GM19099 (cell line): ENCODE results near the gene SMARCC1.

Source experiments
- POLR2A ChIP-seq: IDR thresholded peaks from 3 replicates; pipeline ENCODE4 v1.6.1; 2011; ENCODE audit warnings: low read depth; ENCODE audit not compliant: insufficient read length; ENCODE audit errors: extremely low read depth

Gene SMARCC1

DNA sequence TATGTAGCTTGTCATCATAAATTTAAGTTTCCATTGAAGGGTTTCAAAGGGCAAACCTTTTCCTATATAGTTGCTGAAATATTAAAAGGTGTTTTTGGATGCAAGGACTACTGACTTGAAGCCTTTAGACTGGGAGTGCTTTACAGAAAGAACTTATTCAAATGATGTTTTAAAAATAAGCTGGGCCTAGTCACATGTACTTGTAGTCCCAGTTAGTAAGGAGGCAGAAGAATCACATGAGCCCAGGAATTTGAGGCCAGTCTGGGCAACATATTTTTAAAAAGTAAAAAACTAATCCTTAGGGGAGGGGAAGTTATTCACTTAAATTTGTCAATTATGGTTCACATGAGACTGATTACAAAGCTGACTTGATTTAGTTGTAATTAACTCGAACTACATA is 65.0 kb downstream of the SMARCC1 start:
- no peak for TF ChIP-seq POLR2A

DNA sequence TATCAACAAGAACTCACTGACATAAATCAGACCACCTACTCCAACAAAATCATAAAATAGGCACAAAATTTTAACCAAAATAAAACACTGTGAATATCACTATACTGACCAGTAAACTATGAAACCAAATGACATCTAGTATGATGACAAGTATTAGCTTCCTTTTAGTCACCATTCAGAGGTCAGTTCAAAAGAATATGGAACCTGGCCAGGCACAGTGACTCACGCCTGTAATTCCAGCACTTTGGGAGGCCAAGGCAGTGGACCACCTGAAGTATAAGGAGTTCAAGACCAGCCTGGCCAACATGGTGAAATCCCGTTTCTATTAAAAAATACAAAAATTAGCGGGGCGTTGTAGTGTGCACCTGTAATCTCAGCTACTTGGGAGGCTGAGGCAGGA is 65.8 kb downstream of the SMARCC1 start:
- TF ChIP-seq POLR2A, result no peak

DNA sequence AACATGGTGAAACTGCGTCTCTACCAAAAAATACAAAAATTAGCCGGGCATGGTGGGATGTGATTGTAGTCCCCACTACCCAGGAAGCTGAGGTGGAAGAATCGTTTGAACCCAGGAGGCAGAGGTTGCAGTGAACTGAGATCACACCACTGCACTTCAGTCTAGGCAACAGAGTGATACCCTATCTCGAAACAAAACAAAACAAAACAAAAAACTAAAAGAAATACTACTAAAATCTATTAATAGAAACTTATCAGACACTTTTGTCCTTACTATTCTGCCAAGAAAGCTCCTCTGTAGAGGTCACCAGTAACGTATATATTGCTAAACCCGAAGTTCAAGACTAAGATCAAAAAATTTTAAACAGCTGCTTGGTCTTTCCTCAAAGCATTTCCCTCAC is 67.1 kb downstream of the SMARCC1 start:
- TF ChIP-seq POLR2A, result no peak

DNA sequence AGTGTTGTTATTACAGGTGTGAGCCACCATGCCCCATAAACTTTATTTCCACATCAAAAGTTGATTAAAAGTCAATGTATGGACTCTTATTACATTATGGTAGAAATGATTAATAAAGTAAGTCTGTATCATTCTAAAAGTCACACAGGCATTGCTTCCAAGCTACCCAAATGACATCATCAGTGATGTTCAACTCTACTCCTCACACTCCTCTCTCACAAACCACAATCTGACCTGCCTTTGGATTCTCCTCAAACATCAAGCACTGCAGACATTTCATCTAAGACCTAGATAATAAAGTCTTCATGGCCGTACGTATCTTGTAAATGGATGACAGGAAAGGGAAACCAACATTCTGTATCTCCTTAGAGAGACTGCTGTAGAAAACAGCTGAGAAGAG is 68.0 kb downstream of the SMARCC1 start:
- TF ChIP-seq POLR2A, result no peak

DNA sequence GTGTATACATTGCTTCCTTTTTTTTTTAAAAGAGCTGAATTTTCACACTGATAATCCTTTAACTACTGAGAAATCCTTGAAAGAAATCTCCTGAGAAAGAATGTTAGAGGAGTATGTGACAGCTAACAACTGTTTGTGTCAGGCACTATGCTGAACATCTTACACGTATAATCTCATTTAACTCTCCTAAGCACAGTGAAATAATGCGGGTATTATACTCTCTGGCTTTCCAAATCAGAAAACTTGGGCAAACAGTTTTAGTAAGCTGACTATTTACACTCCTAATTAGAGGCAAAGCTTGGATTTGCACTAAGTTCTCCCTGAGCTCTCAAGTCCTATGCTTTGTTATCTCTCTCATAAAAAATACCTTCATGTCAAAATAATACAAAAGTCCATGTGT is 69.3 kb downstream of the SMARCC1 start:
- TF ChIP-seq POLR2A, result no peak

DNA sequence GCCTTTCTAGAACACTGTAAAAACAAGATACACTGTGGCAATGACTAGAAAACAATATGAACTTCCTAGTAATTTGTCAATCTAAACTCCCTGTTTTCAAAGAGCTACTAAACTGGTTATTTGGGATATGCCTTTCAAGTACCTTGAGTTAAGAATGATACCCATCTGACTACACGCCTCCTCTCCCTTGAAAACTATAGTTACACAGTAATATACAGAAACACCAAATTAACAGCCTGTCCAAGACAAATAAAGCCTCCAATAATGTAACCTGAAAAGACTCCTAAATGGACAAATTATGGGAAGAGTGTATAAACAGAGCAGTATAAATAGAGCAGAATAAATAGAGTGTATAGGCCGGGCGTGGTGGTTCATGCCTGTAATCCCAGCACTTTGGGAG is 70.1 kb downstream of the SMARCC1 start:
- TF ChIP-seq POLR2A, result no peak

DNA sequence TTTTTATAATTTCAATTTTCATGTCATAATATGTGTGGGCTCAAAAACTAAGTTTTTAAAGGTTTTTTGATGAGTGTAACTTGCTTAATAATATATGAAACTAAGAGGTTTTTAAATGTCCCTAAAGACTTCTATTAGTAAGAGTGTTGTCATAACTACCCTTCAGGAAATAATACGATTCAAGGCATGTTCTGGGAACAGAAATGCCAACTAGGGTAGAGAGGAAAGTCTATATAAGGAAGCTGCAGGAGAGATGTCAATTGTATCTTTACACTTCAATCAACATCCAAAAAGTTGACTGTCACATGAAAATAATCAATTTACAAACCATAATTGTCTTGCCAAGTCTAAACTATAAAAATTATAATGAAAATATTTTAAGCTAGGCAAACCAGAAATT is 76.3 kb downstream of the SMARCC1 start:
- TF ChIP-seq POLR2A, result no peak

DNA sequence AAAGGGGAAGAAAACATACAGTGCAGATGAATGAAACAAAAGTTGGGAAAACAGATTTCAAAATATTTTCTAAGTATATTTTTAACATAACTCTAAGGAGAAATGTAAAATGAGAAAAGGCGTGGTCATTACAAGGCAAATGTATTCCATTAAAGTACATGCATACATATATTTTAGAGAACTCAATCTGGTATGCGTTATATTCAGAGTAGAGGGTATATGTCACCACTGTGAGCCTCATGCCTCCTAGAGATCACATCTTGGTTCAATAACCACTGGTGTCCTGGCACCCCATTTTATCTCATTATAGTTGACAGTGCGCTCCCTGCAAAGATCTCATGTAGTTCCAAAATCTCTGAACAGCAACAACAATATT is 77.5 kb downstream of the SMARCC1 start:
- no peak for TF ChIP-seq POLR2A

DNA sequence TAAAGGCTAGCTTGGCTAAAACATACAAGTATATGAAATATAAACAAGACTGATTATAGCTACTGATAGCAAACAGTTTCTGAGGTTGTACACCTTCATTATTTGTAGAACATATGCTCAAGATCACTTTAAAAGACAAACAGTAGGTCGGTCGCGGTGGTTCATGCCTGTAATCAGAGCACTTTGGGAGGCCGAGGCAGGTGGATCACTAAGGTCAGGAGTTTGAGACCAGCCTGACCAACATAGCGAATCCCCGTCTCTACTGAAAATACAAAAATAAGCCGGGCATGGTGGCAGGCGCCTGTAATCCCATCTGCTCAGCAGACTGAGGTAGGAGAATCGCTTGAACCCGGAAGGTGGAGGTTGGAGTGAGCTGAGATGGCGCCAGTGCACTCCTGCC is 80.3 kb downstream of the SMARCC1 start:
- TF ChIP-seq POLR2A, result no peak

DNA sequence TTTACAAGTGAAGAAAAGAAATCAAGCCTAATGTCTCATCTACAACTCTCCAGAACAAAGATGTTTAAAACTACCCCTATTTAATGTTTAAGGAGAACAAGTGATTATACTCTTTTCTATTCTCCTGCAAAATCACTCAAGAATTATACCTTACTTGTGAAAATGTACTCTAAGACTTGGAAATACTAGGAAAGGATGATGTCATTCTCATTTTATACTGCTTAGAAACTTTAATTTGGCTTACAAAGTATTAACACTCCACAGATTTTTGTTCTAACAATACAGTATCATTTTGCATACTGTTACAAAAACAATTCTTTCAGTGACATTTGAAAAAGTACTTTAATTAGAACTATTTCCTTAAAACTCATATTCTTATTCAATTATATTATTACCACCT is 89.5 kb downstream of the SMARCC1 start:
- TF ChIP-seq POLR2A, result no peak

DNA sequence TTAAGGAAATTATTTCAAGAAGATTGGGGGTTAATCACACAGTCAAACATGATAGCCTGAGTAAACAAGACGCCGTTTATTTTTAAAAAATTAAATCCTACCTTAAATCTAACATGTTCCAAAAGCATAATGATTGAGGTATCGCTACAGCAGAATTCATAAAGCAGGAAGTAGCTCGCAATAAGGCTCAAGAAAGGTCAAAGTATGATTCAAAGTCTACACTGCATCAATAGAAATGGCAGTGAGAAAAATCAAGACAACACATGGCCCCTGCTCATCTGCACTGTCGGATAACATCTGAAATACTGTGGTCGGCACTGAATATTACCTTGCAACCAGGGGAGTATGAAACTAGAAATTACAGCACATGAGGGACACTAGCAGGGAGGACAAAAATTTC is 93.2 kb downstream of the SMARCC1 start:
- TF ChIP-seq POLR2A, result no peak

DNA sequence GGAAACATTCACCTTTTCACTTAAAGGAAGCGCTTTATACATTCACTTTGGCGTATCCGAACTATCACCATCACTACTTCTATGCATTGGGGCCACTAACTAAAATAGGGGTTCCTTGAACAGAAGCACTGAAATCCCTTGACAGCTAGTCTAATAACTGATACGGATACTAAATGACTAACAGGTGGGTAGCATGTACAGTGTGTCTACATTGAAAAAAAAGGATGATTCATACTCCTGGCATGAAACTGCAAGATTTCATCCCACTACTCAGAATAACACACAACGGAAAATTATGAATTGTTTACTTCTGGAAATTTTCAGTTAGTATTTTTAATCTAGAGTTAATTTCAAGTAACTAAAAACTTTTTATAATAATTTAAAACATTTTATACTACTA is 96.7 kb downstream of the SMARCC1 start:
- TF ChIP-seq POLR2A, result no peak

DNA sequence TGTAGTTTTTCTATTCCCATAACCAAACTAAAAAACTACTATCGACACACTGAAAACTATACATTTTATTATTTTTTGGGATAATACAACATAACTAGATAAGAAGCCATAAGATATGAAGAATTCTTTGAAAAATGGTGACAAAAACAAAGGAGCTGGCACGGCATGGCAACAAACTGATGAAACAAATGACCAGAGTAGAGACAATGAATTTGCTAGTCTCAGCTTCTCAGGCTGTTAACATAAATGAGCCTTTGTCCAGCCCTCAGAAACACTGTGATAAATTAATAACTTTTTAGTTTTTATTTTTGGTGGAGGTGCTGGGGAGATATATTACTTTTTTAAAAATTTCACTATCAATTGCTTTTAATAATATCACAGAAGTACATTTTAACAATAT is 100.7 kb downstream of the SMARCC1 start:
- no peak for TF ChIP-seq POLR2A

DNA sequence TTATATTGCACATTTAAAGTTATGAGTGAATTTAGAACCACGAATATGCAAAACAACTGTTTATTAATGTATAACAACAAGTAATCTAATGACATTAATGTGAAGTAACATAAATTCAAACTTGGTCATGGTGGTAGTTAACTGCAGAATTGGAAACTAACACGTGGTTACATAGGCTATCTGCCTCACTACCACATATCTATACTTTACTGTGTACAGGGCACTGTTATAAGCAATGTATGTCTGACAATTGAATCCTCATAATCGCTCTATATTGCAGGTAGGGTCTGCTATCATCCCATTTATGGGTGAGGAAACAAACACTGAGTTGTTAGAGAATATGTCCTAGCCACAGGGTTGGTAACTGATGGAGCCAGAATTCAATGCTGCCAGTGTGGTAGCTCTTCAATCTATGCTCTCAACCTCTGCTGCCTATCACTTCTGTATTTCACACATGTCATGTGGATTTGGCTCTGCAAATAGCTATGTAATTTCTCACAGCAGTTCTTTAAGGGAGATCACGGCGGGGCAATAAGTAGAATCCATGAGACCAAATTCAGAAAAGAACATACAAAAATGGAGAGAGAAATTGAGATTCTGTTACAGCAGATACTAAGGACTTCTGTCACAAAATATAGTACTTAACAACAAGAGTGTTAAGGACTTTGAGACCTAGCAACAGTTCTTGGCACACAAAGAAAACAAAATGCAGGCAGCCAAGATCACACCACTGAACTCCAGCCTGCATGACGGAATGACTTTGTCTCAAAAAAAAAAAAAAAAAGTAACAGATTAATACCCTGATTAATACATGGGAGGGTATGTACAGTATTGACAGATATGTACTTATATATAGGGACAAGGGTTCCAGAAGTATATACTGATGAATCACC is 103.0 kb downstream of the SMARCC1 start:
- TF ChIP-seq POLR2A, result no peak

DNA sequence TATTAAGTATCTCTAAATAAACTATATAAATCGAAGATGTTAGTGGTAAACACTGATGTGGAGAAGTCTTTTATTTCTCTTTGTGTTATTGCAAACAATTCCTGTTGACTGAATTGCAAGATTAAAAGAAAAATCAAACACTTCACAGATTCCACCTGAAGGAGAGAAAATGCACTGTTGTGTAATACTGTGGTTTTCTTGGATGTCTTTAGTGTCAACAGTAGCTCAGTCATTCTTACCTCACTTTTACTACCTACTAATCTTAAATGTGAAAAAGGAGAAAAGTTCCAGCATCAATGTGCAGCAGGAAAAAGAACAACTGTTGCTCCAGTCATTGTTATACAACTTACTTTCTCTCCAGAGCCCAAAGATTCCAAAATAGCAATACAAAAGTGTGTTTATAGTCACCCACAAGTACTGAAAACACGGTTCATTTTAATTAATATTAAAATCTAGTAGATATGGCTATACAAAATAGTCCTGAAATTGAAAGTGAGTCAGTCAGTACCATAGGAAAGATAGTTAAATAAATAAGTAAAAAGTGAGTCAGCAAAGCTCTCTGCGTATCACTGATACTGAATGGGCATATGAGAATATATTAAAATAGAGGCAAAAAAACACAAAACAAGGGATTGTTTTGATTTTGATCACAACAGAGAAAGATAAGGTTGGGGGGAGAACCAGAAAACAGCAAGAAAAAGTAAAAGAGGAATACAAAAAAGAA is 112.5 kb downstream of the SMARCC1 start:
- TF ChIP-seq POLR2A, result no peak

DNA sequence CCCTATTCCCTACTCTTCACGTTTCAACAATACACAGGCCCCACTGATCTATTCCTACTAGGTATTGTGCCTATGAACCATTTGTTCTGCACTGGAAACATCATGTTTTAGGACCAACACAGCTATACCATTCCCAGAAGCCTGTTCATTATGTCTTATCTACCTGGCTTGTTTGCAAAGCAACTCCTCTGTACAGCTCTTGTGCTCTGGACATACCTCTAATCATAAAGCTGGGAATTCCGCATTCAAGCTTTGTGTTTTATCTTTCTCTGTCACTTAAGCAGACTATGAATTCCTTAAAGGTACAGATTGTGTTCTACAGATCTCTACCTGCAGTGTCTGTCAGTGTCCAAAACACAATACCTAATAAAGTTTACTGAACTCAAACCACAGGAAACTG is 115.6 kb downstream of the SMARCC1 start:
- no peak for TF ChIP-seq POLR2A
